ENCODE data around the gene PAQR9.

Gene PAQR9

DNA sequence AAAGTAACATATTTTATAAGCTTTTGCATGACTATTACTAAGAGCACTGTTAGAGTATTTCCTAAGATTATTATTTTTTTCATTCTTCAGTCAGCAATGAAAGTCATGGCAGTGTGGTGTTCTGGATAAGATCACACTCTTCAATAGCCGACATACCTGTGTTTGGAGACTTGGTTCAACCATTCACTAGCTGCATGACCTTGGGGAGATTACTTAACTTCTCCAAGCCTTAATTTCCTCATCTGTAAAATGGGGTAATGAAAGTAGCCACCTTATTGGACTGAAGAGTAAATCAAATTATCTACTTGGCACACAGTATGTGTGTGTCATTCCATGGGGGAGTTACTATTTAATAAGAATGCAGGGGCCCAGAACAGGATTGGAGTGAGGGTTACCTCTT lies 50.0 kb downstream of the PAQR9 start:
- DNase-seq = no peak

GRCh38 chr3:142912402-142913172 lies 50.9 kb downstream of the PAQR9 start:
- DNase-seq = no peak
